IMR-90 (cell line): ENCODE data around the gene ZBTB44. TPM values are rescaled to one million over a fixed set of nuclear protein-coding genes. Genes with fewer than 3 reads are reported as not detected.

Experiments used
- ATAC-seq: fragments of 200-7000 bp; cut with Tn5 transposase; 2 replicates; pipeline ENCODE4 v1.9.1; 2020; ENCODE audit warnings: low read depth, mild to moderate bottlenecking, moderate library complexity
- BruUV-seq: library from RNA; stranded (reverse); fragments of 400-500 nt; replicated peaks from 2 replicates; lab custom pipeline; 2021; lab: Mats Ljungman, UMichigan
- CTCF ChIA-PET: fragments of 300-600 bp; formaldehyde crosslinking; extraction: SDS; loops from one replicate; lab custom pipeline; 2021; ENCODE audit warnings: antibody characterized with exemption; lab: Yijun Ruan, JAX
- POLR2A ChIA-PET: fragments of 300-600 bp; sonication (Branson Sonifier 250); formaldehyde crosslinking; loops from one replicate; lab custom pipeline; 2022; ENCODE audit warnings: antibody characterized with exemption; ENCODE audit not compliant: unreplicated experiment; lab: Charles Lee
- DNase-seq: peaks from one replicate; pipeline ENCODE4 v3.0.0; 2013
- H2AFZ ChIP-seq: replicated peaks from 2 replicates; pipeline ENCODE3; 2013; ENCODE audit warnings: low read length, mild to moderate bottlenecking; ENCODE audit not compliant: poor library complexity
- H2AK5ac ChIP-seq: 2 replicates; pipeline ENCODE4 v1.6.1; 2013; ENCODE audit warnings: low read depth, low read length, inconsistent platforms
- H2AK9ac ChIP-seq: replicated peaks from 2 replicates; pipeline ENCODE3; 2013; ENCODE audit warnings: mild to moderate bottlenecking, low read depth, low read length, moderate library complexity; ENCODE audit not compliant: poor library complexity
- H2BK120ac ChIP-seq: 2 replicates; pipeline ENCODE4 v1.6.1; 2013; ENCODE audit warnings: low read depth, low read length, inconsistent platforms
- H2BK15ac ChIP-seq: 3 replicates; pipeline ENCODE4 v1.6.1; 2013; ENCODE audit warnings: low read depth, low read length, inconsistent platforms
- H2BK20ac ChIP-seq: 2 replicates; pipeline ENCODE4 v1.6.1; 2013; ENCODE audit warnings: low read depth, mild to moderate bottlenecking, inconsistent platforms, low read length, moderate library complexity
- H2BK5ac ChIP-seq: 2 replicates; pipeline ENCODE4 v1.6.1; 2013; ENCODE audit warnings: mild to moderate bottlenecking, low read depth, low read length, inconsistent platforms; ENCODE audit not compliant: poor library complexity, severe bottlenecking
- H3K14ac ChIP-seq: replicated peaks from 2 replicates; pipeline ENCODE4 v1.6.1; 2013; ENCODE audit warnings: low read depth, low read length, inconsistent platforms
- H3K18ac ChIP-seq: 2 replicates; pipeline ENCODE4 v1.6.1; 2013; ENCODE audit warnings: low read depth, low read length, control low read depth
- H3K23ac ChIP-seq: 2 replicates; pipeline ENCODE4 v1.6.1; 2013; ENCODE audit warnings: low read depth, low read length, inconsistent platforms
- H3K27ac ChIP-seq: 2 replicates; pipeline ENCODE4 v1.5.1; 2013; ENCODE audit warnings: mild to moderate bottlenecking, control low read depth, low read length; ENCODE audit not compliant: insufficient read depth
- H3K27me3 ChIP-seq: 2 replicates; pipeline ENCODE4 v1.6.1; 2013; ENCODE audit warnings: low read length; ENCODE audit not compliant: control insufficient read depth, insufficient read depth
- H3K36me3 ChIP-seq: 2 replicates; pipeline ENCODE4 v1.6.1; 2013; ENCODE audit warnings: low read length, mixed read lengths; ENCODE audit not compliant: control insufficient read depth, insufficient read depth
- H3K4ac ChIP-seq: 2 replicates; pipeline ENCODE4 v1.6.1; 2013; ENCODE audit warnings: low read depth, low read length, inconsistent platforms
- H3K4me1 ChIP-seq: 2 replicates; pipeline ENCODE4 v1.6.1; 2013; ENCODE audit warnings: low read length, mixed read lengths; ENCODE audit not compliant: control insufficient read depth, insufficient read depth
- H3K4me2 ChIP-seq: 2 replicates; pipeline ENCODE4 v1.6.1; 2013; ENCODE audit warnings: low read depth, mild to moderate bottlenecking, control low read depth, low read length, moderate library complexity
- H3K4me3 ChIP-seq: 2 replicates; pipeline ENCODE4 v1.5.1; 2013; ENCODE audit warnings: low read depth, mild to moderate bottlenecking, control low read depth, low read length, moderate library complexity; ENCODE audit not compliant: insufficient read depth
- H3K56ac ChIP-seq: 2 replicates; pipeline ENCODE4 v1.6.1; 2013; ENCODE audit warnings: low read length, inconsistent platforms; ENCODE audit not compliant: insufficient read depth; ENCODE audit errors: extremely low read depth
- H3K79me1 ChIP-seq, 2 experiments: 2 replicates each; pipeline ENCODE4 v1.6.1; 2013; ENCODE audit warnings: low read length in 2 of 2, inconsistent platforms in 1 of 2, low read depth in 1 of 2
- H3K9ac ChIP-seq: 2 replicates; pipeline ENCODE4 v1.6.1; 2013; ENCODE audit warnings: low read depth, low read length, control low read depth
- H3K9me1 ChIP-seq: 2 replicates; pipeline ENCODE4 v1.6.1; 2013; ENCODE audit warnings: low read length, inconsistent platforms; ENCODE audit not compliant: insufficient read depth
- H3K9me3 ChIP-seq: 2 replicates; pipeline ENCODE4 v1.6.1; 2013; ENCODE audit warnings: low read length; ENCODE audit not compliant: control insufficient read depth, insufficient read depth
- H4K20me1 ChIP-seq: 2 replicates; pipeline ENCODE4 v1.6.1; 2013; ENCODE audit warnings: low read length, inconsistent platforms; ENCODE audit not compliant: insufficient read depth
- H4K5ac ChIP-seq: 2 replicates; pipeline ENCODE4 v1.6.1; 2013; ENCODE audit warnings: mild to moderate bottlenecking, low read depth, low read length, control low read depth
- H4K8ac ChIP-seq, 2 experiments: 2 replicates each; pipeline ENCODE4 v1.6.1; 2013; ENCODE audit warnings: low read depth in 2 of 2, low read length in 2 of 2, control low read depth in 1 of 2, inconsistent platforms in 1 of 2
- H4K91ac ChIP-seq: 2 replicates; pipeline ENCODE4 v1.6.1; 2013; ENCODE audit warnings: low read depth, low read length, inconsistent platforms; ENCODE audit not compliant: insufficient read depth
- BHLHE40 ChIP-seq: fragments of 150-350 bp; IDR thresholded peaks from 2 replicates; pipeline ENCODE4 v1.6.1; 2016; ENCODE audit warnings: mild to moderate bottlenecking, low read depth, low read length
- CHD1 ChIP-seq: IDR thresholded peaks from 2 replicates; pipeline ENCODE4 v1.6.1; 2012; ENCODE audit warnings: low read depth, low read length, improper control_type of control experiment
- CTCF ChIP-seq: conservative IDR thresholded peaks from 2 replicates; pipeline ENCODE4 v1.5.1; 2012; ENCODE audit warnings: mild to moderate bottlenecking, low read depth, low read length, improper control_type of control experiment
- MAFK ChIP-seq: IDR thresholded peaks from 2 replicates; pipeline ENCODE4 v1.6.1; 2012; ENCODE audit warnings: low read depth, low read length, improper control_type of control experiment
- MXI1 ChIP-seq: IDR thresholded peaks from 2 replicates; pipeline ENCODE4 v1.6.1; 2012; ENCODE audit warnings: low read depth, mild to moderate bottlenecking, low read length, moderate library complexity, borderline replicate concordance
- NFE2L2 ChIP-seq: fragments of 150-350 bp; IDR thresholded peaks from 2 replicates; pipeline ENCODE4 v1.6.1; 2016; ENCODE audit warnings: low read depth, mild to moderate bottlenecking, low read length
- RFX5 ChIP-seq: IDR thresholded peaks from 2 replicates; pipeline ENCODE4 v1.8.0; 2012; ENCODE audit warnings: low read depth, mild to moderate bottlenecking, low read length, moderate library complexity
- WGBS, 2 experiments: methylation state at CpG; one replicate each; pipeline versions ENCODE4 v1.1.5 to v1.1.7; 2013; ENCODE audit warnings: missing lambda C conversion rate in 2 of 2; ENCODE audit not compliant: insufficient read length in 1 of 2; ENCODE audit errors: extremely low coverage in 2 of 2; 5-methylcytosine and 5-hydroxymethylcytosine counted together
- dilution Hi-C: fragments of 300-500 bp; cut with HindIII; formaldehyde crosslinking; loops from one replicate; pipeline ENCODE4 v1.14.3; 2018; ENCODE audit warnings: low sequenced_read_pairs; ENCODE audit not compliant: unreplicated experiment
- in situ Hi-C: fragments of 300-500 bp; cut with MboI; formaldehyde crosslinking; loops from 3 replicates; pipeline ENCODE4 v1.14.3; 2019; ENCODE audit warnings: low sequenced_read_pairs, inconsistent platforms, mixed read lengths
- intact Hi-C: fragments of 100-400 bp; cut with micrococcal nuclease; formaldehyde crosslinking; loops from 2 replicates; pipeline ENCODE4 v1.10.0; 2022
- polyA plus RNA-seq, 3 experiments: library from polyadenylated mRNA; depleted of rRNA; stranded (reverse); fragments of >200 nt; gene quantifications; 2 replicates each; pipeline ENCODE4 v1.2.3, GENCODE V29; 2012; ENCODE audit warnings: low replicate concordance in 1 of 3
- total RNA-seq: library from RNA; depleted of rRNA; stranded (reverse); fragments of >200 nt; gene quantifications from 2 replicates; pipeline ENCODE4 v1.2.3, GENCODE V29; 2012

The ZBTB44 gene
- total and polyA plus RNA-seq, 2 of the 4 experiments (the other 2 are of a cell fraction) = 6.9 to 23.3 TPM

- Histone ChIP-seq H3K79me1 (no peaks in the 10 kb centered on the region), H4K5ac (no peak overlapping the region), H2BK15ac (no peak overlapping the region), H3K9ac (no peak overlapping the region), H3K9me3 (no peaks in the 10 kb centered on the region), H3K4ac (no peak overlapping the region), H3K23ac (no peak overlapping the region), H3K27me3 (peaks cover 13% of the 10 kb centered on the region), H2BK120ac (no peak overlapping the region), H3K4me2 (no peak overlapping the region), H3K18ac (no peak overlapping the region), H3K36me3 (no peaks in the 10 kb centered on the region), H3K27ac (no peak overlapping the region), H2BK5ac (no peak overlapping the region), H2AK9ac (no peak overlapping the region), H3K4me3 (no peak overlapping the region), H3K56ac (no peak overlapping the region), H4K20me1 (no peaks in the 10 kb centered on the region), H2BK20ac (no peak overlapping the region), H4K91ac (no peak overlapping the region), H3K14ac (no peak overlapping the region), H3K4me1 (no peaks in the 10 kb centered on the region), H2AFZ (no peak overlapping the region), H2AK5ac (no peak overlapping the region), H4K8ac (no peak overlapping the region), H3K9me1 (no peaks in the 10 kb centered on the region)
- WGBS, 2 experiments = 74% methylated on average over 13 of the region's 29 CpGs; no CpG with 5 or more reads in 1 of the 2 experiments
- ChIA-PET CTCF (no interaction called here), POLR2A (no interaction called here)
- intact Hi-C loops (no loop called here), in situ Hi-C loops (no loop called here), dilution Hi-C loops (no loop called here)
- TF ChIP-seq CTCF = no peak
- no peak for TF ChIP-seq MAFK
- no peak for TF ChIP-seq CHD1
- no peak for TF ChIP-seq RFX5
- TF ChIP-seq MXI1 = no peak
- TF ChIP-seq BHLHE40 = no peak
- no peak for TF ChIP-seq NFE2L2
- BruUV-seq = no TSS peak
- ATAC-seq (no peak), DNase-seq (no peak)
These were observed 124.3 kb downstream of the ZBTB44 start for GRCh38 chr11:130190371-130190881.
